Activated CD4-positive, alpha-beta T cell treated with anti-CD3 and anti-CD28 coated beads for 36 hours (primary cell): Measurements from ENCODE around the gene NLRP12. TPM values are rescaled to one million over a fixed set of nuclear protein-coding genes. Genes with fewer than 3 reads are reported as not detected.
A peak's percentile ranks its signal among the peaks of the same experiment; 100 is the strongest.
"Not testable (repeated sequence)": the region's sequence is repeated elsewhere in the genome, so short reads cannot be mapped to it uniquely, and the experiment has no call there.

ENCODE experiments used
- ATAC-seq: fragments of 200-7000 bp; cut with Tn5 transposase; one replicate; pipeline ENCODE4 v1.10.0; 2021; ENCODE audit warnings: mild to moderate bottlenecking, moderate library complexity
- CTCF ChIA-PET: fragments of 350-600 bp; sonication (Branson Sonifier 250); formaldehyde crosslinking; loops from one replicate; lab custom pipeline; 2021; ENCODE audit warnings: antibody characterized with exemption; lab: Charles Lee
- POLR2A ChIA-PET: fragments of 350-600 bp; sonication (Branson Sonifier 250); formaldehyde crosslinking; loops from one replicate; lab custom pipeline; 2021; ENCODE audit warnings: antibody characterized with exemption, inconsistent platforms; lab: Charles Lee
- DNase-seq: peaks from one replicate; pipeline ENCODE4 v3.0.0-alpha.2; 2020
- H3K27ac Mint-ChIP-seq: one replicate; pipeline ENCODE4 v1.8.0; 2021; ENCODE audit warnings: mixed read lengths
- H3K27me3 Mint-ChIP-seq: one replicate; pipeline ENCODE4 v1.8.0; 2021; ENCODE audit warnings: mixed read lengths
- H3K36me3 Mint-ChIP-seq: one replicate; pipeline ENCODE4 v1.8.0; 2021; ENCODE audit warnings: low read depth, mixed read lengths
- H3K4me1 Mint-ChIP-seq: one replicate; pipeline ENCODE4 v1.8.0; 2021; ENCODE audit warnings: mixed read lengths
- H3K4me3 Mint-ChIP-seq: one replicate; pipeline ENCODE4 v1.8.0; 2021; ENCODE audit warnings: mild to moderate bottlenecking, moderate library complexity, mixed read lengths
- H3K9me3 Mint-ChIP-seq: one replicate; pipeline ENCODE4 v1.8.0; 2021; ENCODE audit warnings: low read depth, mixed read lengths
- intact Hi-C, 2 experiments: fragments of 100-400 bp; cut with DNase I in 1 of 2; cut with micrococcal nuclease in 1 of 2; formaldehyde crosslinking; loops; one replicate each; pipeline versions ENCODE4 v1.14.2 to v1.15.1; 2022 to 2024; cut with DNase I, micrococcal nuclease
- total RNA-seq, 2 experiments: library from RNA; stranded (reverse); gene quantifications; one replicate each; pipeline ENCODE4 v1.2.3, GENCODE V29; 2021

NLRP12 gene
- total RNA-seq, 2 experiments from 2014 or later = not detected

DNA sequence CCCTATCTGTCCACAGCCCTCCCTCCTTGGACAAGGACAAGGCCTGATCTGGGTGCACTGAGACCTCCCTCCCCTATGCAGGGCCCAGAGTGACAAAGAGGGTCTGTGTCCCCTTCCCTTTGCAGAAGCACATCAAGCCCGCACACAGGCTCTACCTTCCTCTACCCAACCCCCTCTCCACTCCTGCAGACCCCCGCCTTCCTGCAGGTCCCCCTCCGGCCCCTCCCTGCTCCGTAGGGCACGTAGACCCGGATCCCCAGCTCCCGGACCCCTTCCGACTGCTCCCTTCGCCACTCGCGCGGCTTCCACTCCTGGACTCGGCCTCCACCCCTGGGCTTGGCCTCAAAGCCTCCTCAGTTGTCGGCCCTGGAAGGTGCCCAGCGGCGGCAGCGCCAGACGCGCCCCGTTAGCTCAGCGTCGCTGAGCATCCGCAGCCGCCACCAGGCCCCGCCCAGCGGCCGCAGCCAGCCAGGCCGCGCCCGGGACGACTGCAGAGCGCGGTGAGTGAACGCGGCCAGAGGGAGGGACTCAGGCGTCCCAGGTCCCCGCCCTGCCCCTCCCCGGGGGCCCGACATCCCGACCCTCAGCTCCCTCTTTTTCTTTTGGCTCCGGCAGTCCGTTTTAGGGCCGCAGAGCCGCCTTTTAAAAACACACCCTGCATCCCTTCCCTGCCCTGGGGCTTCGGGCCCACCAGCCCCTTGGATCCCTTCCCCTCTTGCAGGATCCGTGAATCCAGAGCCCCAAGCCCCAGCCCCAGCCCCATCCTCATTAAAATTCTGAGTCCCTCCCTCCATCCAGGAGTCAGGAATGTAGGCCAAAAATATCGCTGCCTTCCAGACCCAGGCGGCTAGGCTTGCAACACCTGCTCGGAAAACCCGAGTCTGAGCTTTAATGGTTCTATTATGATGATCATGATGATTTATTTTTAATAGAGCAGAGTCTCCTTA is 42.1 kb upstream of the NLRP12 start:
- peak overlapping the region; percentile 91 for H3K4me3 Mint-ChIP-seq
- H3K27me3 Mint-ChIP-seq = no peaks in the 10 kb centered on the region
- H3K27ac Mint-ChIP-seq = peak overlapping the region; percentile 88
- ATAC-seq = peak; percentile 30
- H3K9me3 Mint-ChIP-seq = no peaks in the 10 kb centered on the region
- intact Hi-C loops = loop anchor here (2.0 to 10.0 kb wide), 9 partner anchors 17 to 1789 kb away; partner anchors contain the start of genes FIZ1 (in 1 of the 2), LENG9 (in 1 of the 2), PRKCG (in 1 of the 2) and TSEN34 (in 1 of the 2)
- CTCF ChIA-PET = interaction anchor here (1.3 kb wide), 1 partner anchor 16 kb away, joined by 3 read pairs; the partner anchor contains the start of gene PRKCG
- H3K36me3 Mint-ChIP-seq = peaks cover 11% of the 10 kb centered on the region
- peak; percentile 79 for DNase-seq
- POLR2A ChIA-PET = interaction anchor here (0.6 kb wide), 3 partner anchors 10 to 514 kb away, joined by 3 to 5 read pairs (median 3); no protein-coding TSS in a partner anchor
- peaks cover 27% of the 10 kb centered on the region for H3K4me1 Mint-ChIP-seq

DNA sequence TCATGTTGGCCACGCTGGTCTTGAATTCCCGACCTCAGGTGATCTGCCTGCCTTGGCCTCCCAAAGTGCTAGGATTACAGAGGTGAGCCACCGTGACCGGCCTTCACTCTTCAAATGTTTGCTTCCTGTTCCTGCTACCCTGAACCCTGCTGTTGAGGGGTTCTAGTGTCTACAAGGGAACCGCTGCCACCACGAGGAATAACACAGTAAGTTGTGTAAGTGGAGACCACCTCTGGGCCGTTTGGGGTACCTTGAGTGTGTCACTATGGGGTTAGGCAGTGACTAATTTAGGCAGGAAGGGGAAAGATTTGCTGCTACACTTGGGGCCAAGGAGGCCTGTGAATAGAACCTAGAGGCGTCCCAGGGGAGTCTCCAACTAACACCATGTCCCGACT is 41.4 kb upstream of the NLRP12 start:
- ATAC-seq = no peak
- CTCF ChIA-PET = interaction anchor here (1.3 kb wide), 1 partner anchor 16 kb away, joined by 3 read pairs; the partner anchor contains the start of gene PRKCG
- peak overlapping the region; percentile 72 for H3K27ac Mint-ChIP-seq
- H3K9me3 Mint-ChIP-seq = no peaks in the 10 kb centered on the region
- no peaks in the 10 kb centered on the region for H3K27me3 Mint-ChIP-seq
- intact Hi-C loops = loop anchor here (5.0 to 10.0 kb wide), 7 partner anchors 313 to 1789 kb away; partner anchors contain the start of genes LENG9 (in 1 of the 2), TSEN34 (in 1 of the 2), U2AF2 (in 1 of the 2) and ZNF331 (in 1 of the 2)
- H3K4me1 Mint-ChIP-seq = peaks cover 21% of the 10 kb centered on the region
- H3K36me3 Mint-ChIP-seq = peaks cover 5% of the 10 kb centered on the region
- H3K4me3 Mint-ChIP-seq = peak overlapping the region; percentile 91
- DNase-seq = no peak
- POLR2A ChIA-PET = interaction anchor here (0.6 kb wide), 3 partner anchors 11 to 514 kb away, joined by 3 to 5 read pairs (median 3); no protein-coding TSS in a partner anchor

DNA sequence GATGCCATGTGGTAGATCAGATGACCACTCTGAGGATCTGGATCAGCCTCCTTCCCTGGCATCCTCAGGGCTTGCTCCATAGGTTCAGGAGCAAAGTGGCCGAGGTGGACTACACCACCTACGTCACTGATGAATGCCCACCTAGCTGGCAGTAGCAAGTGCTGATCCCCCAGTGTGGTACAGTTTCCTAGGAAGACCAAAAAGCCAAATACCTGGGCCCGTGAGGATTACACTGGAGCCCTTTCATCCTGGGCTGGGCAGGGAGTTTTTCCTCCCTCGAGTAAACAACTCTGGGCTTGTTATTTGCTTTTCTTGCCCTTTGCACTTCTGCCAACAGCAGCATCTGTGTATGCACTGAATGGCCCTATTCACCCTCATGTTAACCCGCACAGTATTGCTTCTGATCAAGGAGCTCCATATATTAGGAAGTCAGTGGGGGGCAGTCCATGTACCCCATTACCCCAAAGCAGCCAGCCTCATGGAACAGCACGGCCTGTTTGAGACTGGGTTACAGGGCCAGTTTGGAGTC is 40.3 kb upstream of the NLRP12 start:
- H3K27ac Mint-ChIP-seq = no peak overlapping the region
- H3K27me3 Mint-ChIP-seq = no peaks in the 10 kb centered on the region
- H3K36me3 Mint-ChIP-seq = peaks cover 2% of the 10 kb centered on the region
- H3K4me3 Mint-ChIP-seq = no peak overlapping the region
- intact Hi-C loops = loop anchor here in 1 of 2 experiments (10.0 kb wide), 1 partner anchor 1790 kb away; the partner anchor contains the start of gene U2AF2
- ATAC-seq = no peak
- peaks cover 20% of the 10 kb centered on the region for H3K4me1 Mint-ChIP-seq
- ChIA-PET POLR2A (no interaction called here), CTCF (interaction anchor here (1.0 kb wide), 1 partner anchor 11 kb away, joined by 3 read pairs; no protein-coding TSS in a partner anchor)
- no peak for DNase-seq
- H3K9me3 Mint-ChIP-seq = no peaks in the 10 kb centered on the region

DNA sequence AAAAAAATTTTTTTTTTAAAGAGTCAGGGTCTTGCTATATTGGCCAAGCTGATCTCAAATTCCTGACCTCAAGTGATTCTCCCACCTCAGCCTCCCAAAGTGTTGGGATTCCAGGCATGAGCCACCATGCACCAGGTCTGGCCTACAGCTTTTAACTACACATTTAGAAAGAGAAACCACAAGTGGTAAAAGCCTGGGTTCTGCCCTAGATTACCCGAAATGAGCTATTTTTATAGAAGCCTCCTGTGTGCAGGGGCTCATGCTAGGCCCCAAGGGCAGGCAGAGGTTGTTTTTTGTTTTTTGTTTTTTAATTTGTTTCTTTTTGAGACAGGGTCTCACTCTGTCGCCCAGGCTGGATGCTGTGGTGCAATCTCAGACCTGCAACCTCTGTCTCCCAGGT is 29.6 kb upstream of the NLRP12 start:
- Mint-ChIP-seq H3K27ac (no peak overlapping the region), H3K36me3 (no peaks in the 10 kb centered on the region), H3K9me3 (no peaks in the 10 kb centered on the region), H3K27me3 (peaks cover 15% of the 10 kb centered on the region), H3K4me3 (no peak overlapping the region), H3K4me1 (peaks cover 4% of the 10 kb centered on the region)
- CTCF ChIA-PET = interaction anchor here (0.6 to 1.5 kb wide), 8 partner anchors 10 to 454 kb away, joined by 3 to 7 read pairs (median 4); no protein-coding TSS in a partner anchor
- POLR2A ChIA-PET = interaction anchor here (0.6 kb wide), 1 partner anchor 259 kb away, joined by 5 read pairs; no protein-coding TSS in a partner anchor
- intact Hi-C loops = loop anchor here (1.0 to 2.0 kb wide), 3 partner anchors 29 to 171 kb away; partner anchors contain the start of gene PRKCG (in 2 of the 2)
- DNase-seq (no peak), ATAC-seq (peak; percentile 49)

DNA sequence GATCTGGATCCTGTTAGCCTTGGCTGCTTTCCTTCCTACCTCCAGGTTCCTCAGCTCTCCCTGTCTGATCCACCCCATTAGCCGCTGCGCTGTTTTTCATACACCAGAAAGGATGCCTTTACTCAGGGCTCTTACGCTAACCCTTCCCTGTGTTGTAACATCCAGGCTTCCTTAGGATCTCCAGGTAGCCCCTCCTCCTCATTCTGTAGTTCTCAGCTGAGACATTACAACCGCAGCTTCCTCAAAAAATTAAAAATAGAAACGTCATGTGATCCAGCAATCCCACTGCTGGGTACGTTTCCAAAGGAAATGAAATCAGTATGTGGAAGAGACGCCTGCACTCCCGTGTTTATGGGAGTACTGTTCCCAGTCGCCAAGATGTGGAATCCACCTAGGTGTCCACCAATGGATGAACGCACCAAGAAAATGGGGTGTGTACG is 25.1 kb upstream of the NLRP12 start:
- DNase-seq (no peak), ATAC-seq (no peak)
- intact Hi-C loops = no loop called here
- peaks cover 4% of the 10 kb centered on the region for H3K4me1 Mint-ChIP-seq
- H3K27me3 Mint-ChIP-seq = peaks cover 25% of the 10 kb centered on the region
- POLR2A ChIA-PET = no interaction called here
- H3K9me3 Mint-ChIP-seq = no peaks in the 10 kb centered on the region
- CTCF ChIA-PET = interaction anchor here (0.7 to 2.1 kb wide), 3 partner anchors 9 to 174 kb away, joined by 3 to 6 read pairs (median 3); no protein-coding TSS in a partner anchor
- H3K4me3 Mint-ChIP-seq = no peak overlapping the region
- H3K27ac Mint-ChIP-seq = no peak overlapping the region
- no peaks in the 10 kb centered on the region for H3K36me3 Mint-ChIP-seq

DNA sequence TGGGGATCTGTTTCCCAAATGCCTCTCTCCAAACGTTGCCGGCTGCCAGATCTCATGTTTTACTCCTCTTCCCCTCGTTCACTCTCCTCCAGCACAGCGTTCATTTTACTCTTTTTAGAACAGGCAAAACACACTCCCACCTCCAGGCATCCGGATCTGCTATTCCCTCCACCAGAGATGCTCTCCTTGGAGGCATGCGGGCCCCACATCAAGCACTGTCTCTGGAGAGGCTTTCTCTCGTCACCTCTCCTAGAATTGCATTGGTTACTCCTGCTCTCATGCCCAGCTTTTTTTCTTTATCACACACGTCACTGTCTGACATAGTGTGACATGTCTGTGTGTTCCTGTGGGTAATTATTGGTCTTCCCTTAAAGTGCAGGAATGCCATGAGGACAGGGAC is 23.4 kb upstream of the NLRP12 start:
- Mint-ChIP-seq H3K27ac (no peak overlapping the region), H3K4me1 (peaks cover 4% of the 10 kb centered on the region), H3K4me3 (no peak overlapping the region), H3K36me3 (no peaks in the 10 kb centered on the region), H3K9me3 (no peaks in the 10 kb centered on the region), H3K27me3 (peaks cover 23% of the 10 kb centered on the region)
- POLR2A ChIA-PET = no interaction called here
- no peak for ATAC-seq
- DNase-seq = no peak
- CTCF ChIA-PET = interaction anchor here (0.7 to 2.1 kb wide), 3 partner anchors 43 to 176 kb away, joined by 3 to 6 read pairs (median 3); no protein-coding TSS in a partner anchor
- intact Hi-C loops = no loop called here

DNA sequence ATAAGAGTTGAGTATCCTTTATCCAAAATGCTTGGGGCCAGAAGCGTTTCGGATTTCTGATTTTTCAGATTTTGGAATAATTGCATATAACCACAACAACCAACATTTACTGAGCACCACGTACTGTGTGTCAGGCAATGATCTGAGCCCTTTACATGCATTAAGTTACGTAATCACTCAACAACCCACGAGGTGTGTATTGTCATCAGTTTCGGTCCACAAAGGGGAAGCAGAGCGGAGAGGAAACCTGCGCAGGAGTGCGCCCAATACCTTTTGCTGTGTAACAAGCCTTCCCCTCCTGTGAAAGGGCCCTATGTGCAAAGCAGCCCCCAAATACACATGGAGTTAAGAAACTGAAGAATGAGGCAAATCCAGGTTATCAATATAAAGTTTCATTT is 20.7 kb upstream of the NLRP12 start:
- H3K4me3 Mint-ChIP-seq = no peak overlapping the region
- intact Hi-C loops = no loop called here
- CTCF ChIA-PET = no interaction called here

DNA sequence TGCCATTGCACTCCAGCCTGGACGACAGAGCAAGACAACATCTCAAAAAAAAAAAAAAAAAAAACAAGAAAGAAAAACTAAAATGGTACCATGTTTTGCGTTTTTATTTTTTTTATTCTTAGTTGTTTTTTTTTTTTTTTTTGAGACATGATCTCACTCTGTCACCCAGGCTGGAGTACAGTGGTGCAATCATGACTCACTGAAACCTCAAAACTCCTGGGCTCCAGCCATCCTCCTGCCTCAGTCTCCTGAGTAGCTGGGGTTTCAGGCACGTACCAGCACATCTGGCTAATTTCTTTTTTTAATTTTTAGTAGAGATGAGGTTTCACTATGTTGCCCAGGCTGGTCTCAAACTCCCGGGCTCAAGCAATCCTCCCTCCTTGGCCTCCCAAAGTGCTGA is 16.8 kb upstream of the NLRP12 start:
- H3K4me1 Mint-ChIP-seq, POLR2A ChIA-PET, H3K27me3 Mint-ChIP-seq, DNase-seq, H3K36me3 Mint-ChIP-seq, ATAC-seq, H3K27ac Mint-ChIP-seq, H3K9me3 Mint-ChIP-seq, intact Hi-C loops, H3K4me3 Mint-ChIP-seq: not testable (repeated sequence)
- CTCF ChIA-PET = interaction anchor here (0.7 to 1.6 kb wide), 7 partner anchors 8 to 189 kb away, joined by 3 to 11 read pairs (median 3); no protein-coding TSS in a partner anchor

More for the DNA sequence above, 20.7 kb upstream of the NLRP12 start:
- Mint-ChIP-seq H3K36me3 (no peaks in the 10 kb centered on the region), H3K27me3 (peaks cover 17% of the 10 kb centered on the region), H3K4me1 (peaks cover 5% of the 10 kb centered on the region), H3K27ac (no peak overlapping the region), H3K9me3 (no peaks in the 10 kb centered on the region)
- DNase-seq (no peak), ATAC-seq (no peak)
- POLR2A ChIA-PET = no interaction called here

DNA sequence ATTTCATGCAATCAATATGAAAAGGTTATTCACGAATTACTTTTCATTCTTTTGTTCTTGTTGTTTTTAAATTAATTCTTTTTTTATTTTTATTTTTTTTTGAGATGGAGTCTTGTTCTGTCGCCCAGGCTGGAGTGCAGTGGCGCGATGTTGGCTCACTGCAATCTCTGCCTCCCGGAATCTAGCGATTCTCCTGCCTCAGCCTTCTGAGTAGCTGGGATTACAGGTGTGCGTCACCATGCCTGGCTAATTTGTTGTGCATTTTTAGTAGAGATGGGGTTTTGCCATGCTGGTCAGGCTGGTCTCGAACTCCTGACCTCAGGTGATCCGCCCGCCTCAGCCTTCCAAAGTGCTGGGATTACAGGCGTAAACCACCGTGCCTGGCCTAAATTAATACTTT is 16.1 kb upstream of the NLRP12 start:
- CTCF ChIA-PET = interaction anchor here (0.6 to 1.0 kb wide), 2 partner anchors 9 to 537 kb away, joined by 3 read pairs; no protein-coding TSS in a partner anchor
- H3K9me3 Mint-ChIP-seq, intact Hi-C loops, H3K4me3 Mint-ChIP-seq, H3K4me1 Mint-ChIP-seq, H3K36me3 Mint-ChIP-seq, POLR2A ChIA-PET, ATAC-seq, H3K27me3 Mint-ChIP-seq, H3K27ac Mint-ChIP-seq, DNase-seq: not testable (repeated sequence)

DNA sequence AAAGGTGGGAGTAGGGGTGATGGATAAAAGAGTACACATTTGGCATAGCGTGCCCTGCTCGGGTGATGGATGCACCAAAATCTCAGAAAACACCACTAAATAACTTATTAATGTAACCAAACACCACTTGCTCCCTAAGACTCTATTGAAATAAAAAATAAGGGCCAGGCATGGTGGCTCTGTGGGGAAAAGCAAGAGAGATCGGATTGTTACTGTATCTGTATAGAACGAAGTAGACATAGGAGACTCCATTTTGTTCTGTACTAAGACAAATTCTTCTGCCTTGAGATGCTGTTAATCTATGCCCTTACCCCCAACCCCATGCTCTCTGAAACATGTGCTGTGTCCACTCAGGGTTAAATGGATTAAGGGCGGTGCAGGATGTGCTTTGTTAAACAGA is 14.3 kb upstream of the NLRP12 start:
- H3K36me3 Mint-ChIP-seq, CTCF ChIA-PET, H3K27ac Mint-ChIP-seq, POLR2A ChIA-PET, intact Hi-C loops, DNase-seq, H3K4me3 Mint-ChIP-seq, H3K9me3 Mint-ChIP-seq, H3K4me1 Mint-ChIP-seq, ATAC-seq: not testable (repeated sequence)
- peaks cover 17% of the 10 kb centered on the region for H3K27me3 Mint-ChIP-seq

DNA sequence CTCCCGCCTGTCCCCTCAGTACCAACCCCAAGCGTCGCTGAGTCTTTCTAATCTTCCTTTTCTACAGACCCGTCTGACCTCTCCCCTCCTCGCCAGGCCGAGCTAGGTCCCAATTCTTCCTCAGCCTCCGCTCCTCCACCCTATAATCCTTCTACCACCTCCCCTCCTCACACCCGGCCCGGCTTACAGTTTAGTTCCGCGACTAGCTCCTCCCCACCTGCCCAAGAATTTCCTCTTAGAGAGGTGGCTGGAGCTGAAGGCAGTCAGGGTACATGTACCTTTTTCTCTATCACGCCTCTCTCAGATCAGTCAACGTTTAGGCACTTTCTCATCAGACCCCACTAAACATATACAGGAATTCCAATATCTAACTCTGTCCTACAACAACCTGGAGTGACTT is 8.7 kb upstream of the NLRP12 start:
- H3K4me3 Mint-ChIP-seq, ATAC-seq: not testable (repeated sequence)
- peaks cover 39% of the 10 kb centered on the region for H3K27me3 Mint-ChIP-seq

More for the DNA sequence above, 8.7 kb upstream of the NLRP12 start:
- H3K9me3 Mint-ChIP-seq, POLR2A ChIA-PET, DNase-seq, H3K27ac Mint-ChIP-seq, intact Hi-C loops, H3K36me3 Mint-ChIP-seq, CTCF ChIA-PET, H3K4me1 Mint-ChIP-seq: not testable (repeated sequence)
